Measurements from ENCODE around the gene EVA1C. TPM values are rescaled to one million over a fixed set of nuclear protein-coding genes. Genes with fewer than 3 reads are reported as not detected.
A peak's percentile ranks its signal among the peaks of the same experiment; 100 is the strongest.

EVA1C gene
- total and polyA plus RNA-seq, 9 of the 15 experiments (the other 6 are each of a cell fraction or from before 2014, with no cell fraction given), result 0.22 TPM; not detected in 8

DNA sequence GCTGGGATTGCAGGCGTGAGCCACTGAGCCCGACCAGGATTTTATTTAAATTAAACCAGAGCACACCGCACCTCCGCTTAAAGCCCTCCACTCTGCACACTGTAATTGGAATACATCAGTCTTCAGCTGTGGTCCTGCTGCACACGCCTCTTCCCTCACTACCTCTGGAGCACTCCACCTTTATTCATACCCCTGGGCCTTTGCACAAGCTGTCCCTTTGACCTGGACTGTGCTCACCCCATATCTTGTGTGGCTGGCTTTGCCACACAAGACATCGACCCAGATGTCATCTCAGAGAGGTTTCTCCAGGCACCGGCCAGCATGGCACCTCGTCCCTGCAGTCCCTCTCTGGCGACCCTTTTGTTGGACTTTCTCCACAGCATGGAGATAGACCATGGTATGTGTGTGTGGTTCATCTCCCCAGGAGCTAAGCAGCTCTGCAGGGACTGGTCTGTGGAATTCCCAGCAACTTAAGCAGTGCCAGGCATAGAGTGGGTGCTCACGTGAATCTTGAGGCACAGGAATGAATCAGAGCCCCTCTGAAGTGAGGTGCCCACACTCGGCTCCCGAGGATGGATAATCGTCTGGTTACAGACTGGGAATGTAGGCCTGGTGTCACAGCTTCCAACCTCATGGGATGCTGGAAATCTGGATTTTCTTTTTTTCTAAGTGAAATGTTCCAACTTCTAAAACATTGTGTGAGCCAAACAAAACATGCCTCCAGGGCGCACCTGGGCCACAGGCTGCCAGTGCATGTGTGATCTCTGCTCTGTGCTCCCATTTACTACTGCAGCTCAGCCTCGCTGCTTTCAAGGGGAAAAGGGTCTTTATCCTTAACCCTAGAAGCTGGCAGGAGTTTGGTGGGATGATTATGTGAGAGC lies 61.9 kb downstream of the EVA1C start:
- no TSS peak for BruUV-seq (replicated peaks)
- no peak overlapping the region for H3K9ac ChIP-seq (ENCODE audit: insufficient read depth in 1 of 2, low read depth in 2 of 2, low read length in 2 of 2)

More for the DNA sequence above, 61.9 kb downstream of the EVA1C start:
- no peaks in the 10 kb centered on the region for H3K9me3 ChIP-seq (replicated peaks; ENCODE audit: control insufficient read depth, insufficient read depth, low read depth, low read length)
- WGBS (ENCODE audit: insufficient coverage, low coverage, missing lambda C conversion rate), result 4% methylated on average over 15 of the region's 15 CpGs
- no peak overlapping the region for H3K4me3 ChIP-seq
- CTCF ChIA-PET (ENCODE audit: low intra/inter-chr PET ratio), result no interaction called here
- TF ChIP-seq SMC3 (conservative IDR thresholded peaks at IDR 0.05; ENCODE audit: insufficient read depth, low read depth, low read length) (no peak), RBM25 (IDR thresholded peaks at IDR 0.05; ENCODE audit: low read depth, low read length, severe bottlenecking) (peak; percentile 60)
- TF ChIP-seq, protein P1, sequence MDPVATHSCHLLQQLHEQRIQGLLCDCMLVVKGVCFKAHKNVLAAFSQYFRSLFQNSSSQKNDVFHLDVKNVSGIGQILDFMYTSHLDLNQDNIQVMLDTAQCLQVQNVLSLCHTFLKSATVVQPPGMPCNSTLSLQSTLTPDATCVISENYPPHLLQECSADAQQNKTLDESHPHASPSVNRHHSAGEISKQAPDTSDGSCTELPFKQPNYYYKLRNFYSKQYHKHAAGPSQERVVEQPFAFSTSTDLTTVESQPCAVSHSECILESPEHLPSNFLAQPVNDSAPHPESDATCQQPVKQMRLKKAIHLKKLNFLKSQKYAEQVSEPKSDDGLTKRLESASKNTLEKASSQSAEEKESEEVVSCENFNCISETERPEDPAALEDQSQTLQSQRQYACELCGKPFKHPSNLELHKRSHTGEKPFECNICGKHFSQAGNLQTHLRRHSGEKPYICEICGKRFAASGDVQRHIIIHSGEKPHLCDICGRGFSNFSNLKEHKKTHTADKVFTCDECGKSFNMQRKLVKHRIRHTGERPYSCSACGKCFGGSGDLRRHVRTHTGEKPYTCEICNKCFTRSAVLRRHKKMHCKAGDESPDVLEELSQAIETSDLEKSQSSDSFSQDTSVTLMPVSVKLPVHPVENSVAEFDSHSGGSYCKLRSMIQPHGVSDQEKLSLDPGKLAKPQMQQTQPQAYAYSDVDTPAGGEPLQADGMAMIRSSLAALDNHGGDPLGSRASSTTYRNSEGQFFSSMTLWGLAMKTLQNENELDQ (CRISPR knock-in tag; IDR thresholded peaks at IDR 0.05; ENCODE audit: borderline replicate concordance), result no peak
- no peak overlapping the region for H2AFZ ChIP-seq (ENCODE audit: low read depth, low read length)
- FAIRE-seq (no peak), DNase-seq (ENCODE audit: extremely low read depth in 1 of 4, low spot score in 3 of 4) (no peak), ATAC-seq (no peak)
- in situ Hi-C loops (cut with MboI) (no loop called here), intact Hi-C loops (cut with micrococcal nuclease) (no loop called here)
- H3K27ac ChIP-seq (ENCODE audit: extremely low read depth, low read depth, low read length), result no peak overlapping the region
- no peaks in the 10 kb centered on the region for H3K79me2 ChIP-seq (ENCODE audit: control insufficient read depth, insufficient read depth, low read length)
- no peak overlapping the region for H3K4me2 ChIP-seq (ENCODE audit: insufficient read depth, low read length)
- no peaks in the 10 kb centered on the region for H3K36me3 ChIP-seq (ENCODE audit: control insufficient read depth, insufficient read depth, low read length)
- H4K20me1 ChIP-seq (replicated peaks; ENCODE audit: control insufficient read depth, insufficient read depth, low read length), result 0 out of 2 replicates have a peak, but pooled peaks cover 4% of the 10 kb centered on the region
- H3K4me1 ChIP-seq (replicated peaks in 1 of 2; ENCODE audit: control insufficient read depth in 2 of 2, insufficient read depth in 2 of 2, low read length in 2 of 2), result no peaks in the 10 kb centered on the region; a peak in 2 of 5 replicates
- peaks cover 34 to 41% of the 10 kb centered on the region in 2 experiments for H3K27me3 ChIP-seq (ENCODE audit: control insufficient read depth in 2 of 2, insufficient read depth in 2 of 2, low read length in 2 of 2)
- H3K9me1 ChIP-seq (ENCODE audit: control insufficient read depth, insufficient read depth, low read length), result no peaks in the 10 kb centered on the region
- POLR2A ChIA-PET, result interaction anchor here (2.3 kb wide), 1 partner anchor 7 kb away, joined by 9 read pairs; no protein-coding TSS in a partner anchor
